Erythroblast (primary cell): Measurements from ENCODE around the gene KLHL22.

ENCODE experiments used
- DNase-seq, 2 experiments: peaks; one replicate each; lab custom pipeline; 2025; lab: John Stamatoyannopoulos, UW
- GATA1 ChIP-seq: IDR thresholded peaks from 2 replicates; pipeline ENCODE4 v1.6.1; 2011; ENCODE audit warnings: low read depth, mild to moderate bottlenecking, control low read depth, low read length, moderate library complexity
- POLR2A ChIP-seq: IDR thresholded peaks from 2 replicates; pipeline ENCODE4 v1.6.1; 2011; ENCODE audit warnings: mild to moderate bottlenecking, low read length

KLHL22 gene

GRCh38 chr22:20427945-20428417 lies 67.6 kb downstream of the KLHL22 start:
- no peak for TF ChIP-seq GATA1
- TF ChIP-seq POLR2A: no peak
- no peak for DNase-seq

DNA sequence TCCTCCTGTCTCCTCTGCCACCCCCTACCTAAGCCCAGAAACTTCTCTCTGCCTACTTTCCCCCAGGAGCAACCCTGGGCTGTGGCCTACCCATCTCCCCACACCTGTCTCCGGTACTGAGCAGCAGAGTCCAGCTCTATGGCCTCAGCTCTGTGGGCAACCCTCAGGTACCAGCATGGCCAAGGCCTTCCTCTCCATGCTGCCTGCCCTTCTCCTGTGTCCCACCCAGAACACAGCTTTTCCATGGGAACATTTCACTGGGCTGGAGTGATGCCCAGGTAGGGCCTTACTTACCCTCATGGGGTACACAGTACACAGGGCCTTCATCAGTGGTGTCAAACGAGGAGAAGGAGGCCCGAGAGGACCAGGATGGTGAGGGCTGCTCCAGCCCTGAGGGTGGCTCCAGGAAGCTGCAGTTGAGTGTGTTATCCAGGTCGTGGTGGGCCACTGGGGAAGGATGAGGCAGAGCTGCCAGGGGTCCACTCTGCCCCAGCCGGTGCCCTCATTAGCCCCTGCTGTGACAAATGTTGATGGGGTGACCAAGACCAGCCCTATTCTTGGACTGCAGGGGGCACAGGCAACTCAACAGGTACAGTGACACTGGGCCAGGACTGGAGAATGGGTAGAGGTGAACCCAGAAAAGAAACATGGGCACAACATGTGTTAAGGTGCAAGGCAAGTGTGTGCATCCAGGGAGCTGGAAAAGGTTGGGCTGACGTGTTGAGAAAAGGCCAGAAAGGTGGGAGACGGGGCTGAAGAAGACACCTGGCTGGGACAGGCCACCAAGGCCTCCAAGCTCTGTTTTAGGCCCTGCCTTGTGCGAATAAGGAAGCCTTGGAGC lies 68.3 kb downstream of the KLHL22 start:
- TF ChIP-seq GATA1 (no peak), POLR2A (no peak)
- DNase-seq: no peak

- TF ChIP-seq GATA1 (no peak), POLR2A (no peak)
- DNase-seq: no peak
These were observed 69.4 kb downstream of the KLHL22 start for GRCh38 chr22:20426259-20426615.

- no peak for DNase-seq
- TF ChIP-seq POLR2A: no peak
- TF ChIP-seq GATA1: no peak
These were observed 69.9 kb downstream of the KLHL22 start for GRCh38 chr22:20425566-20426258.

GRCh38 chr22:20424932-20425565 lies 70.5 kb downstream of the KLHL22 start:
- TF ChIP-seq POLR2A (no peak), GATA1 (no peak)

GRCh38 chr22:20424568-20424931 lies 71.0 kb downstream of the KLHL22 start:
- DNase-seq: no peak
- no peak for TF ChIP-seq GATA1
- no peak for TF ChIP-seq POLR2A

More at GRCh38 chr22:20424932-20425565, 70.5 kb downstream of the KLHL22 start:
- DNase-seq: peak; percentile 21 to 52

DNA sequence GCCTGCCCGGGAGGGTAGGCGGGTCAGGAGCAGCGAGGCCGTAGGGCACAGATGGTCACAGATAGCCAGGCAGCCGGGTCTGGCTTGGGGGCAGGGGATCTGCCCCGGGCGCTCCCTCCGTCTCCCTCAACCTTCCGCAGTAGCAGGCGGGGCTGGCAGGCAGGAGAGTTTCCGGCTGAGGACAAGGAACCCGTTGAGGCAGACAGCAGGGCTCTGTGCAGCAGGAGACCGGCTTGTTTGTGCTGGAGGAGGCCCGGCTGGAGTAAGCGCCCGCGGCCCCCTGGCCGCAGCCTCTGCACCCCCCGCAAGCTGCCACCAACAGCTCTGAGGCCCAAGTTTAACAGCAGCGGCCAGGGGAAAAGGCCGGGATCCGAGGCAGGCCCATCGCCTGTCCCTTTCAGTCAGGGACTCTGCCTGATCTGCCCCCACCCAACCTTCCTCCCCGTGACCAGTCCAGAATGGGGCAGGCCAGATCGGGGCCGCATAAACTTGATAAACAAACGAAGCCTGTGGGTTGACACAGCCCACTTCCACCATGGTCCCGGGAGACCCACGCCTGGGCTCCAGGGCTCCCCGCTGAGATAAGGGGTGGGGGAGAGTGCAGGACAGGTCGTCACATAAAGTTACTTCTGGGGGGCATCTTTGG lies 71.6 kb downstream of the KLHL22 start:
- no peak for DNase-seq

GRCh38 chr22:20423008-20423905 lies 72.3 kb downstream of the KLHL22 start:
- TF ChIP-seq GATA1 (no peak), POLR2A (no peak)

More for the DNA sequence above, 71.6 kb downstream of the KLHL22 start:
- TF ChIP-seq GATA1 (no peak), POLR2A (no peak)

GRCh38 chr22:20422271-20423007 lies 73.2 kb downstream of the KLHL22 start:
- DNase-seq: no peak
- TF ChIP-seq POLR2A (no peak), GATA1 (no peak)

More at GRCh38 chr22:20423008-20423905, 72.3 kb downstream of the KLHL22 start:
- no peak for DNase-seq

DNA sequence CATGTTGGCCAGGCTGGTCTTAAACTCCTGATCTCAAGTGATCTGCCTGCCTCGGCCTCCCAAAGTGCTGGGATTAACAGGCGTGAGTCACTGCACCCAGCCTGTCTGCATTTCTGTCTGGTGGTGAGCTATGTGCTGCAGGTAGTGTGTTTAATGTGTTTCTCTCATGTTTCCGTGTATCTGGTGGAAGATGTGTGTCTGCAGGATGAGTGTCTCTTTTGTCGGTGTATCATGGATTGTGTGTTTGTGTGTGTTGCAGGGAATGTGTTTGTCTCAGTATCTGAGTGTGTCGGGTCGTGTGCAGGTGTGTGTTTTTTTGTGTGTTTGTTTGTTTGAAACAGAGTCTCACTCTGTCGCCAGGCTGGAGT lies 74.1 kb downstream of the KLHL22 start:
- TF ChIP-seq GATA1 (no peak), POLR2A (no peak)
- no peak for DNase-seq

DNA sequence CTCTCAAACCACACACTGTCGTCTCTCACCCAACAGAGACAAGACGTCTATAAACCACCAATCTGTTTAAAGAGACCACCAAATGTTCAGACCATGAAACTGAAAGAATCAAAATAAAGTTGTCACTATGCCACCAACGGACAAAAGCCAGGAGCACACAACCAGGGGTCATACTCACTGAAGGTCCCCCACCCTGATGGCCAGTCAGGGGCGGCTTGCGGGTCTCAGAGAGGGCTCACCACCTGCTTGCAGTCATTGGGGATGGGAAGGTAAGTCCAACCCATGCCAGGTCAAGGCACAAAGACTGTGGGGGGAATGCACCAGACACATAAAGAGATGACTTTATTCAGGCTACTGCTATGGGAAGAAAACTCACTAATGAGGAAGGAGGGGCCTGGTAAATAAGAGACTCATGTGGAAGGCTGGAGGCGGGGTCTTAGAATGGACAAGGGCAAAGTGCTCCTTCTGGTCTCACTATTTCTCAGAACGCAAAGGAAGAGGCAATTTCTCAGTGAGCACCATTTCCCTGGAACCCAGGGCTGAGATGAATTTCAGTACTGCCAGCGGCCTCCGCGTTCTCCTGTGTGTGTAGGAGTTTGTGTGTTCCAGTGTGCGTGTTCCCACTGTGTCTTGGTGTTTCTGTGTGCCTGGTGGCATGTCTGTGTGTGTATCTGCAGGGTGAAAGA lies 75.3 kb downstream of the KLHL22 start:
- no peak for DNase-seq
- TF ChIP-seq GATA1: no peak
- TF ChIP-seq POLR2A: no peak

GRCh38 chr22:20419664-20419951 lies 76.0 kb downstream of the KLHL22 start:
- DNase-seq: no peak
- TF ChIP-seq GATA1 (no peak), POLR2A (no peak)
